Naive B cell (primary cell): ENCODE results near the gene FRMD6. TPM values are rescaled to one million over a fixed set of nuclear protein-coding genes. Genes with fewer than 3 reads are reported as not detected.

Source experiments
- ATAC-seq, 2 donors: fragments of 150-1000 bp; cut with Tn5 transposase; 2 replicates each; pipeline ENCODE4 v1.10.0; 2021; ENCODE audit warnings: low read depth in 2 of 2, mild to moderate bottlenecking in 2 of 2, moderate library complexity in 2 of 2
- DNase-seq: peaks from one replicate; pipeline ENCODE4 v3.0.0; 2022
- H3K27ac Mint-ChIP-seq, 6 donors: one replicate each; pipeline ENCODE4 v1.8.0; 2020 to 2022; ENCODE audit warnings: mild to moderate bottlenecking in 6 of 6, mixed read lengths in 6 of 6, moderate library complexity in 5 of 6, inconsistent platforms in 2 of 6
- H3K27me3 Mint-ChIP-seq, 3 donors: one replicate each; pipeline ENCODE4 v1.8.0; 2021 to 2022; ENCODE audit warnings: mixed read lengths in 3 of 3, mild to moderate bottlenecking in 1 of 3
- H3K36me3 Mint-ChIP-seq, 2 donors: one replicate each; pipeline ENCODE4 v1.8.0; 2020 to 2022; ENCODE audit warnings: mixed read lengths in 2 of 2, inconsistent platforms in 1 of 2, mild to moderate bottlenecking in 1 of 2
- H3K4me1 Mint-ChIP-seq, 3 donors: one replicate each; pipeline ENCODE4 v1.8.0; 2020 to 2022; ENCODE audit warnings: mixed read lengths in 3 of 3, inconsistent platforms in 1 of 3, mild to moderate bottlenecking in 1 of 3, moderate library complexity in 1 of 3
- H3K4me3 Mint-ChIP-seq, 8 donors: one replicate each; pipeline ENCODE4 v1.8.0; 2020 to 2022; ENCODE audit warnings: mild to moderate bottlenecking in 8 of 8, mixed read lengths in 8 of 8, moderate library complexity in 8 of 8, inconsistent platforms in 2 of 8
- H3K9me3 Mint-ChIP-seq, 7 donors: one replicate each; pipeline ENCODE4 v1.8.0; 2020 to 2022; ENCODE audit warnings: mixed read lengths in 7 of 7, mild to moderate bottlenecking in 5 of 7, inconsistent platforms in 2 of 7, moderate library complexity in 1 of 7
- polyA plus RNA-seq, 6 donors: library from polyadenylated mRNA; unstranded; fragments of 300-500 nt; fragmentation: Illumina TruSeq; gene quantifications; one replicate each; pipeline ENCODE4 v1.2.3, GENCODE V29; 2021; ENCODE audit warnings: low read depth in 6 of 6

The FRMD6 gene
- polyA plus RNA-seq, 6 donors from 2014 or later = 0.36 to 0.44 TPM; not detected in 4

- peaks cover 21 to 46% (median 28%) of the 10 kb centered on the region in 3 donors for H3K27me3 Mint-ChIP-seq
- no peak for DNase-seq
- no peaks in the 10 kb centered on the region for H3K9me3 Mint-ChIP-seq
- no peak for ATAC-seq
- no peaks in the 10 kb centered on the region for H3K36me3 Mint-ChIP-seq
- peak overlapping the region in 1 of 6 donors; percentile 22 for H3K27ac Mint-ChIP-seq
- no peaks in the 10 kb centered on the region for H3K4me1 Mint-ChIP-seq
- H3K4me3 Mint-ChIP-seq = peak overlapping the region in 1 of 8 donors; percentile 70
Observed at GRCh38 chr14:51638071-51638944, 13.4 kb upstream of the FRMD6 start.

GRCh38 chr14:51639668-51640316 lies 11.9 kb upstream of the FRMD6 start:
- Mint-ChIP-seq H3K9me3 (no peaks in the 10 kb centered on the region), H3K27ac (no peak overlapping the region), H3K4me3 (no peak overlapping the region), H3K36me3 (no peaks in the 10 kb centered on the region), H3K27me3 (peaks cover 16 to 49% (median 31%) of the 10 kb centered on the region in 3 donors), H3K4me1 (no peaks in the 10 kb centered on the region)
- DNase-seq (no peak), ATAC-seq (no peak)

GRCh38 chr14:51643140-51643539 lies 8.6 kb upstream of the FRMD6 start:
- no peak for ATAC-seq
- Mint-ChIP-seq H3K4me3 (no peak overlapping the region), H3K36me3 (no peaks in the 10 kb centered on the region), H3K9me3 (no peaks in the 10 kb centered on the region), H3K4me1 (no peaks in the 10 kb centered on the region), H3K27me3 (peaks cover 8 to 24% (median 15%) of the 10 kb centered on the region in 3 donors), H3K27ac (peak overlapping the region in 1 of 6 donors; percentile 23)
- no peak for DNase-seq

- Mint-ChIP-seq H3K36me3 (no peaks in the 10 kb centered on the region), H3K27me3 (peaks cover 11 to 19% (median 15%) of the 10 kb centered on the region in 3 donors), H3K9me3 (no peaks in the 10 kb centered on the region), H3K4me3 (no peak overlapping the region), H3K27ac (peak overlapping the region in 1 of 6 donors; percentile 29), H3K4me1 (no peaks in the 10 kb centered on the region)
- ATAC-seq (no peak), DNase-seq (no peak)
Observed at GRCh38 chr14:51644217-51644933, 7.3 kb upstream of the FRMD6 start.

GRCh38 chr14:51648296-51648695 lies 3.4 kb upstream of the FRMD6 start:
- peak overlapping the region in 1 of 8 donors; percentile 46 for H3K4me3 Mint-ChIP-seq
- DNase-seq = no peak
- no peaks in the 10 kb centered on the region for H3K9me3 Mint-ChIP-seq
- no peak for ATAC-seq
- no peak overlapping the region for H3K27ac Mint-ChIP-seq
- no peaks in the 10 kb centered on the region for H3K36me3 Mint-ChIP-seq
- peaks cover 4 to 13% (median 8%) of the 10 kb centered on the region in 3 donors for H3K4me1 Mint-ChIP-seq
- peaks cover 7 to 13% (median 7%) of the 10 kb centered on the region in 3 donors for H3K27me3 Mint-ChIP-seq

- Mint-ChIP-seq H3K27ac (peak overlapping the region in 3 of 6 donors; percentile 28 to 49 (median 28)), H3K9me3 (no peaks in the 10 kb centered on the region), H3K36me3 (no peaks in the 10 kb centered on the region), H3K4me1 (peaks cover 4 to 14% (median 11%) of the 10 kb centered on the region in 3 donors), H3K27me3 (peaks cover 23 to 25% (median 25%) of the 10 kb centered on the region in 3 donors), H3K4me3 (peak overlapping the region; percentile 69 to 92 (median 79))
- DNase-seq (no peak), ATAC-seq (no peak)
Observed at GRCh38 chr14:51650716-51651387, 858 bp upstream of the FRMD6 start.

GRCh38 chr14:51652168-51653078 lies 713 bp downstream of the FRMD6 start:
- Mint-ChIP-seq H3K27ac (peak overlapping the region in 4 of 6 donors; percentile 28 to 62 (median 53)), H3K9me3 (no peaks in the 10 kb centered on the region), H3K36me3 (no peaks in the 10 kb centered on the region), H3K4me1 (peaks cover 4 to 14% (median 11%) of the 10 kb centered on the region in 3 donors), H3K27me3 (peaks cover 30 to 37% (median 31%) of the 10 kb centered on the region in 3 donors), H3K4me3 (peak overlapping the region; percentile 80 to 92 (median 86))
- DNase-seq (no peak), ATAC-seq (peak; percentile 35 to 45)

GRCh38 chr14:51653079-51653774 lies 1.5 kb downstream of the FRMD6 start:
- no peaks in the 10 kb centered on the region for H3K9me3 Mint-ChIP-seq
- peak overlapping the region in 2 of 6 donors; percentile 11 to 62 for H3K27ac Mint-ChIP-seq
- no peaks in the 10 kb centered on the region for H3K36me3 Mint-ChIP-seq
- H3K4me1 Mint-ChIP-seq = peaks cover 4 to 14% (median 11%) of the 10 kb centered on the region in 3 donors
- ATAC-seq (no peak), DNase-seq (no peak)
- H3K4me3 Mint-ChIP-seq = peak overlapping the region; percentile 80 to 92 (median 86)
- H3K27me3 Mint-ChIP-seq = peaks cover 36 to 40% (median 39%) of the 10 kb centered on the region in 3 donors

- peak overlapping the region in 1 of 8 donors; percentile 85 for H3K4me3 Mint-ChIP-seq
- H3K9me3 Mint-ChIP-seq = no peaks in the 10 kb centered on the region
- H3K27ac Mint-ChIP-seq = no peak overlapping the region
- ATAC-seq (no peak), DNase-seq (no peak)
- H3K27me3 Mint-ChIP-seq = peaks cover 41 to 45% (median 42%) of the 10 kb centered on the region in 3 donors
- no peaks in the 10 kb centered on the region for H3K36me3 Mint-ChIP-seq
- peaks cover 4 to 14% (median 11%) of the 10 kb centered on the region in 3 donors for H3K4me1 Mint-ChIP-seq
Observed at GRCh38 chr14:51653775-51654532, 2.2 kb downstream of the FRMD6 start.

GRCh38 chr14:51654533-51654845 lies 2.8 kb downstream of the FRMD6 start:
- ATAC-seq = no peak
- Mint-ChIP-seq H3K4me1 (peaks cover 4 to 14% (median 11%) of the 10 kb centered on the region in 3 donors), H3K27me3 (peaks cover 41 to 45% (median 44%) of the 10 kb centered on the region in 3 donors), H3K36me3 (no peaks in the 10 kb centered on the region), H3K9me3 (no peaks in the 10 kb centered on the region), H3K27ac (no peak overlapping the region), H3K4me3 (no peak overlapping the region)
- no peak for DNase-seq

GRCh38 chr14:51657762-51658161 lies 6.1 kb downstream of the FRMD6 start:
- no peak for DNase-seq
- H3K36me3 Mint-ChIP-seq = no peaks in the 10 kb centered on the region
- no peaks in the 10 kb centered on the region for H3K9me3 Mint-ChIP-seq
- peaks cover 46 to 69% (median 54%) of the 10 kb centered on the region in 3 donors for H3K27me3 Mint-ChIP-seq
- H3K27ac Mint-ChIP-seq = no peak overlapping the region
- peaks cover 4 to 8% (median 6%) of the 10 kb centered on the region in 3 donors for H3K4me1 Mint-ChIP-seq
- H3K4me3 Mint-ChIP-seq = no peak overlapping the region
- ATAC-seq = no peak
